Loucy (cell line): ENCODE data around the gene CACNA1D.

Experiments
- EZH2phosphoT487 ChIP-seq: fragments of 200-600 bp; IDR thresholded peaks from 2 replicates; pipeline ENCODE4 v1.6.1; 2018; ENCODE audit warnings: antibody characterized with exemption, mild to moderate bottlenecking, moderate library complexity, borderline replicate concordance
- TF ChIP-seq, protein P1 (sequence below): fragments of 200-600 bp; sonication (generic); conservative IDR thresholded peaks from 2 replicates; pipeline ENCODE4 v1.5.1; 2014; ENCODE audit warnings: mild to moderate bottlenecking, antibody characterized with exemption, low read length

- TF ChIP-seq, protein P1, sequence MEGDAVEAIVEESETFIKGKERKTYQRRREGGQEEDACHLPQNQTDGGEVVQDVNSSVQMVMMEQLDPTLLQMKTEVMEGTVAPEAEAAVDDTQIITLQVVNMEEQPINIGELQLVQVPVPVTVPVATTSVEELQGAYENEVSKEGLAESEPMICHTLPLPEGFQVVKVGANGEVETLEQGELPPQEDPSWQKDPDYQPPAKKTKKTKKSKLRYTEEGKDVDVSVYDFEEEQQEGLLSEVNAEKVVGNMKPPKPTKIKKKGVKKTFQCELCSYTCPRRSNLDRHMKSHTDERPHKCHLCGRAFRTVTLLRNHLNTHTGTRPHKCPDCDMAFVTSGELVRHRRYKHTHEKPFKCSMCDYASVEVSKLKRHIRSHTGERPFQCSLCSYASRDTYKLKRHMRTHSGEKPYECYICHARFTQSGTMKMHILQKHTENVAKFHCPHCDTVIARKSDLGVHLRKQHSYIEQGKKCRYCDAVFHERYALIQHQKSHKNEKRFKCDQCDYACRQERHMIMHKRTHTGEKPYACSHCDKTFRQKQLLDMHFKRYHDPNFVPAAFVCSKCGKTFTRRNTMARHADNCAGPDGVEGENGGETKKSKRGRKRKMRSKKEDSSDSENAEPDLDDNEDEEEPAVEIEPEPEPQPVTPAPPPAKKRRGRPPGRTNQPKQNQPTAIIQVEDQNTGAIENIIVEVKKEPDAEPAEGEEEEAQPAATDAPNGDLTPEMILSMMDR: no peak
- TF ChIP-seq EZH2phosphoT487: no peak
Observed at GRCh38 chr3:53803124-53803815, 308.9 kb downstream of the CACNA1D start.
